Stimulated activated CD8-positive, alpha-beta memory T cell treated with anti-CD3 and anti-CD28 coated beads, Interleukin-4, amount 100 ng/mL, for 4 hours (primary cell): ENCODE results near the gene COL21A1.

Experiments used
- DNase-seq, 2 donors: peaks; one replicate each; pipeline ENCODE4 v3.0.0-alpha.2; 2020; ENCODE audit warnings: low read depth in 2 of 2, low spot score in 1 of 2

Gene COL21A1

GRCh38 chr6:56050530-56051201 is 196.7 kb downstream of the COL21A1 start:
- no peak for DNase-seq

GRCh38 chr6:56048601-56049000 is 198.8 kb downstream of the COL21A1 start:
- no peak for DNase-seq

GRCh38 chr6:56047931-56048540 is 199.3 kb downstream of the COL21A1 start:
- DNase-seq = no peak

- no peak for DNase-seq
These were observed 200.8 kb downstream of the COL21A1 start for GRCh38 chr6:56046576-56046975.

GRCh38 chr6:56043761-56044160 is 203.6 kb downstream of the COL21A1 start:
- no peak for DNase-seq

GRCh38 chr6:56043076-56043475 is 204.3 kb downstream of the COL21A1 start:
- DNase-seq = no peak

GRCh38 chr6:56041591-56041990 is 205.8 kb downstream of the COL21A1 start:
- no peak for DNase-seq

GRCh38 chr6:56040889-56041301 is 206.5 kb downstream of the COL21A1 start:
- no peak for DNase-seq

- no peak for DNase-seq
These were observed 207.2 kb downstream of the COL21A1 start for GRCh38 chr6:56040223-56040622.

GRCh38 chr6:56038764-56039163 is 208.6 kb downstream of the COL21A1 start:
- no peak for DNase-seq

- no peak for DNase-seq
These were observed 209.8 kb downstream of the COL21A1 start for GRCh38 chr6:56037601-56038000.

- no peak for DNase-seq
These were observed 210.3 kb downstream of the COL21A1 start for GRCh38 chr6:56036916-56037600.

GRCh38 chr6:56033401-56033800 is 214.0 kb downstream of the COL21A1 start:
- DNase-seq = no peak

- DNase-seq = no peak
These were observed 214.6 kb downstream of the COL21A1 start for GRCh38 chr6:56032715-56033260.

- DNase-seq = no peak
These were observed 219.5 kb downstream of the COL21A1 start for GRCh38 chr6:56027865-56028264.

GRCh38 chr6:56026455-56027180 is 220.8 kb downstream of the COL21A1 start:
- no peak for DNase-seq

- no peak for DNase-seq
These were observed 221.6 kb downstream of the COL21A1 start for GRCh38 chr6:56025795-56026194.

GRCh38 chr6:56024931-56025330 is 222.4 kb downstream of the COL21A1 start:
- DNase-seq = no peak

- no peak for DNase-seq
These were observed 223.6 kb downstream of the COL21A1 start for GRCh38 chr6:56023829-56024228.

- DNase-seq = no peak
These were observed 224.7 kb downstream of the COL21A1 start for GRCh38 chr6:56022678-56023077.

GRCh38 chr6:56021943-56022342 is 225.4 kb downstream of the COL21A1 start:
- no peak for DNase-seq
